Peyer's patch (tissue), 4 donors: ENCODE measurements around the gene NPBWR2. TPM values are rescaled to one million over a fixed set of nuclear protein-coding genes. Genes with fewer than 3 reads are reported as not detected.

Source experiments
- DNase-seq, 3 donors: peaks; one replicate each; pipeline ENCODE4 v3.0.0-alpha.2; 2017 to 2019
- H3K27ac ChIP-seq, 4 donors: fragments of 200-600 bp; sonication (generic); one replicate each; pipeline ENCODE4 v1.5.1; 2016 to 2019
- H3K27me3 ChIP-seq, 2 donors: fragments of 200-600 bp; sonication (generic); one replicate each; pipeline ENCODE4 v1.5.1; 2019
- H3K36me3 ChIP-seq, 3 donors: fragments of 200-600 bp; sonication (generic); one replicate each; pipeline ENCODE4 v1.5.1; 2016 to 2019
- H3K4me1 ChIP-seq, 4 donors: fragments of 200-600 bp; sonication (generic); one replicate each; pipeline ENCODE4 v1.5.1; 2016 to 2019
- H3K4me3 ChIP-seq, 4 donors: fragments of 200-600 bp; sonication (generic); 1 replicate in 3 of 4; 2 replicates in 1 of 4; pipeline ENCODE4 v1.5.1; 2016 to 2019; ENCODE audit warnings: mild to moderate bottlenecking in 1 of 4
- H3K9me3 ChIP-seq, 4 donors: fragments of 200-600 bp; sonication (generic); one replicate each; pipeline ENCODE4 v1.5.1; 2016 to 2019; ENCODE audit warnings: mild to moderate bottlenecking in 1 of 4
- CTCF ChIP-seq, 6 experiments: fragments of 450-650 bp in 4 of 6; fragments of 200-600 bp in 2 of 6; sonication (generic) in 1 of 6; IDR thresholded peaks; one replicate each; pipeline ENCODE4 v1.5.1; 2017 to 2019; ENCODE audit warnings: antibody characterized with exemption in 6 of 6, mild to moderate bottlenecking in 3 of 6, moderate library complexity in 1 of 6
- POLR2A ChIP-seq, 2 donors: fragments of 450-650 bp; IDR thresholded peaks; one replicate each; pipeline ENCODE4 v1.5.1; 2017; ENCODE audit warnings: antibody characterized with exemption in 2 of 2, mild to moderate bottlenecking in 2 of 2, moderate library complexity in 2 of 2
- total RNA-seq, 4 donors: library from RNA; depleted of rRNA; stranded (reverse); fragments of >200 nt; gene quantifications; one replicate each; pipeline ENCODE4 v1.1.0, GENCODE V29; 2016

NPBWR2 gene
- total RNA-seq, 4 donors from 2014 or later: not detected

GRCh38 chr20:64070244-64070993 lies 36.9 kb downstream of the NPBWR2 start:
- H3K9me3 ChIP-seq: no peaks in the 10 kb centered on the region
- peaks cover 0 to 43% (median 12%) of the 10 kb centered on the region in 4 donors for H3K4me1 ChIP-seq
- no peaks in the 10 kb centered on the region for H3K27me3 ChIP-seq
- TF ChIP-seq POLR2A (IDR thresholded peaks at IDR 0.05) (no peak), CTCF (IDR thresholded peaks at IDR 0.05) (no peak)
- H3K4me3 ChIP-seq: no peak overlapping the region
- no peak overlapping the region for H3K27ac ChIP-seq
- H3K36me3 ChIP-seq: peaks cover 0 to 22% (median 0%) of the 10 kb centered on the region in 3 donors
- DNase-seq: peak in 1 of 3 donors; percentile 49

- Histone ChIP-seq H3K27me3 (no peaks in the 10 kb centered on the region), H3K4me3 (no peak overlapping the region), H3K9me3 (no peaks in the 10 kb centered on the region), H3K4me1 (peaks cover 0 to 39% (median 19%) of the 10 kb centered on the region in 4 donors), H3K27ac (no peak overlapping the region), H3K36me3 (peaks cover 0 to 18% (median 0%) of the 10 kb centered on the region in 3 donors)
- TF ChIP-seq CTCF (IDR thresholded peaks at IDR 0.05): peak; percentile 38 to 72 (median 50)
- TF ChIP-seq POLR2A (IDR thresholded peaks at IDR 0.05): no peak
- peak in 1 of 3 donors; percentile 39 for DNase-seq
These were observed 37.6 kb downstream of the NPBWR2 start for GRCh38 chr20:64069614-64070243.

- H3K36me3 ChIP-seq: peaks cover 0 to 16% (median 0%) of the 10 kb centered on the region in 3 donors
- H3K4me1 ChIP-seq: peaks cover 0 to 41% (median 23%) of the 10 kb centered on the region in 4 donors
- H3K27me3 ChIP-seq: no peaks in the 10 kb centered on the region
- no peaks in the 10 kb centered on the region for H3K9me3 ChIP-seq
- H3K4me3 ChIP-seq: no peak overlapping the region
- DNase-seq: no peak
- TF ChIP-seq POLR2A (IDR thresholded peaks at IDR 0.05) (no peak), CTCF (IDR thresholded peaks at IDR 0.05) (no peak)
- H3K27ac ChIP-seq: no peak overlapping the region
These were observed 38.2 kb downstream of the NPBWR2 start for GRCh38 chr20:64069209-64069613.

- no peak overlapping the region for H3K4me3 ChIP-seq
- peaks cover 0 to 48% (median 29%) of the 10 kb centered on the region in 4 donors for H3K4me1 ChIP-seq
- TF ChIP-seq CTCF (IDR thresholded peaks at IDR 0.05): no peak
- TF ChIP-seq POLR2A (IDR thresholded peaks at IDR 0.05): no peak
- H3K9me3 ChIP-seq: no peaks in the 10 kb centered on the region
- DNase-seq: no peak
- H3K27ac ChIP-seq: no peak overlapping the region
- H3K36me3 ChIP-seq: peaks cover 0 to 10% (median 0%) of the 10 kb centered on the region in 3 donors
- H3K27me3 ChIP-seq: no peaks in the 10 kb centered on the region
These were observed 38.8 kb downstream of the NPBWR2 start for GRCh38 chr20:64068386-64069208.

GRCh38 chr20:64067733-64068307 lies 39.5 kb downstream of the NPBWR2 start:
- Histone ChIP-seq H3K27me3 (no peaks in the 10 kb centered on the region), H3K4me1 (peaks cover 0 to 50% (median 31%) of the 10 kb centered on the region in 4 donors), H3K27ac (no peak overlapping the region), H3K4me3 (no peak overlapping the region), H3K36me3 (peaks cover 0 to 3% (median 0%) of the 10 kb centered on the region in 3 donors), H3K9me3 (no peaks in the 10 kb centered on the region)
- TF ChIP-seq CTCF (IDR thresholded peaks at IDR 0.05) (no peak), POLR2A (IDR thresholded peaks at IDR 0.05) (no peak)
- no peak for DNase-seq
